T follicular helper cell (primary cell): Measurements from ENCODE around the gene WDR27.
"Not testable (repeated sequence)": the region's sequence is repeated elsewhere in the genome, so short reads cannot be mapped to it uniquely, and the experiment has no call there.

ENCODE experiments used
- DNase-seq: peaks from one replicate; pipeline ENCODE4 v3.0.0-alpha.2; 2020; ENCODE audit warnings: low read depth

WDR27 gene

DNA sequence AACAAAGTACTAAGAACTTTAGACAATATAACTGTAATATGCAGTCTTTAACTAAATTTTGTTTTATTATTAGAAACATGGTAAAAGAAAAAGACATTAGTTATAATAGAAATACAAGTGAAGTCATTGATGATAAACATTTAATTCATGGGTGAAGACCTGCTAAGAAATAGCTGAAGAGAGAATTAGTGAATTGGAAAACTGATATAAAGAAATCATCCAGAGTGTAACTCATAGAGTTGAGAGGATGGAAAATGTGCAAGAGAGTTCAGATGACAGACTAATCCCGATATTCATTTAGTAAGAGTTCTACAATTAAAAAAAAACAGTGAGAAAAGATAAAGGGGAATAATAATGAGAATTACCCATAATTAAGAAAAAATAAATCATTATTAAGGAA is 227.5 kb downstream of the WDR27 start:
- DNase-seq, result no peak

DNA sequence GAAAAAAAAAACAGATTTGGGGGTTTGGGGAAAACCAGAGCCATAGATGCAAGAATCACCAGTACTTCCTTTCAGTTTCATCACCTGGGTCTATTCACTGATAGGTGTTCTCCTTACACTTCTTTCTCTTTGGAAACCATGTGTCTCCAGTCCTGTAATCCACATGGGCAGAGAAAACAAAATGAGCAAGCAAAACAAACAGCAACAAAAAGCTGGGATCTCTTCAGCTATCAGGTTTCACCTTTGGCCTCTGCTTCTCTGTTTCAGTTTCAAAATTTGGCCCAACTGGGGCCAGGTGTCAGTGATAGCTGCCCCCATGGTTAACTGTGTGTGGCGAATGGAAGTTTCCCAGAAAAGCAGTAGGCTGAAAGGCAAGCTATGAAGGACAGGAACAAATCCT is 228.2 kb downstream of the WDR27 start:
- no peak for DNase-seq

DNA sequence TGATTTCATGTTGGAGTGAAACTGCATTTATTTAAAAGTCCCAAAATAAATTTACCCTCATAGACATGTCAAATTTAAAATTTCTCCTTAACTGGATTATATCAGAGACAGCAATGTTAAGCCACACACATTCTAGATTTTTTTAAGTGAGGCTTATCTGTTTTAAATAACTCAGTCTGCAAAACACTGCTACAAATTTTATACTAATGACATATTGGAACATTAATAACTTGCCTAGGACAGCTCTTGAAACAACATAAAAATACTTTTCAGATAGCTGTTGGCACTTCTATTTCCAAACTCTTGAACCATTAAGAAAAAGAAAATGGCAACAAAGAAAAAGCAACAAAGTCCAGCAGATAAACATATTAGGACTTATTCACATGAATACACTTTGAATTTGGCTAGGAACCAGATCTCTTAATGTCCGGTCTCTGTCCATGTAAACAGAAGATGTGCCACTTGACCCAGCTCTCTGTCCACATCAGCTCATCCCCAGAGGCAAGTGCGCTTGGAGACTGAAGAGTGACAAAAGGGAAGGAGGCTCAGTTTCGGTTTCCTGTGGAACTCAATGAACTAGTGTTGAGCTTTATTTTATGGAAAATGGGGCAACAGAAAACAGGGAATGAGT is 228.9 kb downstream of the WDR27 start:
- no peak for DNase-seq

DNA sequence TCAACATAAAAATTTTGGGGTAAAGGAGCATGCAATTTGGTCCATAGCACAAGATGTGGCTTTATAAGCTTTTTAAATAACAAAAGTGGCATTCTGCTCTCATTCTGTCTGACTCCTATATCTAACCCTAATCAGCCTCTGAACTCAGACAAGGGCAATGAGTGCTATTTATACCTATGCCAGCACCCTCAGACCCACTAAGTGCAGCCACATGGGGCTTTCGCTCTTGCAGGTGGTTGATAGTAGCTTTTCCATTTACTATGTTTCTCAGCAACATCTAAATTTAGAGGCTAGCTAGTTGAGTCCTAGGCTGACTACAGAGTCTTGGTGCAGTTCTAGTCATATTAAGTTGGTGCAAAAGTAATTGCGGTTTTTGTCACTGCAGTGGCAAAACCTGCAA is 231.0 kb downstream of the WDR27 start:
- no peak for DNase-seq

DNA sequence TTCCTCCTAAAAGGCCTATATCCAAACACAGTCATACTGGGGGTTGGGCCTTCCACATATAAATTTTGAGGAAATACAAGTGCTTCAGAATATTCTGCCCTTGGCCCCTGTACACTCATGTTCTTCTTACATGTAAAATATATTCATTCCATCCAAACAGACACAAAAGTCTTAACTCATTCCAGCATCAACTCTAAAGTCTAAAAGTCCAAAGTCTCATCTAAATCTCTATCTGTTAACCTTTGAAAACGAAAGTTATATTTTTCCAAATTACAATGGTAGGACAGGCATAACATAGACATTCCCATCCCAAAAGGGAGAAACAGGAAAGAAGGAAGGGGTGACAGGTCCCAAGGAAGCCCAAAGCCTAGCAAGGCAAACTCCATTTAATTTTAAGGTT is 232.8 kb downstream of the WDR27 start:
- no peak for DNase-seq

DNA sequence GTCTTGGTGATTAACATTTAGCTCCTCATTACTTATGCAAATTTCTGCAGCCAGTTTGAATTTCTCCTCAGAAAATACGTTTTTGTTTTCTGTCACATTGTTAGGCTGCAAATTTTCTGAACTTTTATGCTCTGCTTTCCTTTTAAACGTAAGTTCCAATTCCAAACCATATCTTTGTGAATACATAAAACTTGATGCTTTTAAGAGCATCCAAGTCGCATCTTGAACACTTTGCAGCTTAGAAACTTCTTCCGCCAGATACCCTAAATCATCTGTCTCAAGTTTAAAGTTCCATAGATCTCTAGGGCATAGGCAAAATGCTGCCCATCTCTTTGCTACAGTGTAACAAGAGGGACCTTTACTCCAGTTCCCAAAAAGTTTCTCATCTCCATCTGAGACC is 234.1 kb downstream of the WDR27 start:
- not testable (repeated sequence) for DNase-seq

DNA sequence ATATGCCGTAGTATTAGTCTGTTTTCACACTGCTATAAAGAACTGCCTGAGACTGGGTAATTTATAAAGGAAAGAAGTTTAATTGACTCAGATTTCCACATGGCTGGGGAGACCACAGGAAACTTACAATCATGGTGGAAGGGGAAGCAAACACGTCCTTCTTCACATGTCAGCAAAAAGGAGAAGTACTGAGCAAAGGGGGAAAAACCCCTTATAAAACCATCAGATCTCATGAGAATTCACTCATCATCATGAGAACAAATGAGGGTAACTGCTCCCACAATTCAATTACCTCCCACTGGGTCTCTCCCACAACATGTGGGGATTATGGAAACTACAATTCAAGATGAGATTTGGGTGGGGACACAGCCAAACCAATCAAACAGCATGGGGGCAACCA is 235.6 kb downstream of the WDR27 start:
- DNase-seq, result not testable (repeated sequence)

DNA sequence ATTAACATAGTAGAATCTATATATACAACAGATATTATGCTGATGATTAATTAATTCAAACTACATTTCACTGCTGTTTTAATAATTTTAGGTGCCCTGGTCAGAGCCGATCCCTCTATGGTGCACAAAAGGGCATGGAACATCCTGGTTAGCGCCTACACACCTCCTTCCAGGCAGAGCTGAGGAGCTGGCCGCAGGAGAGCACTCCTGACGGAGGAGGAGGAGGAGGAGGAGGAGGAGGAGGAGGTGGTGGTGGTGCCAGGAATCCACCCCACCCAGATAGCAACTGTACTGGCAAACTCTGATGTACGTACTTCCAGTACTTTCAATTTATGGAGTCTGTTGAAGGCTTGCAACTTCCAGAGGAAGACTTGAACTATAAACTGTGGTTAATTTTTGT is 244.1 kb downstream of the WDR27 start:
- DNase-seq, result no peak

DNA sequence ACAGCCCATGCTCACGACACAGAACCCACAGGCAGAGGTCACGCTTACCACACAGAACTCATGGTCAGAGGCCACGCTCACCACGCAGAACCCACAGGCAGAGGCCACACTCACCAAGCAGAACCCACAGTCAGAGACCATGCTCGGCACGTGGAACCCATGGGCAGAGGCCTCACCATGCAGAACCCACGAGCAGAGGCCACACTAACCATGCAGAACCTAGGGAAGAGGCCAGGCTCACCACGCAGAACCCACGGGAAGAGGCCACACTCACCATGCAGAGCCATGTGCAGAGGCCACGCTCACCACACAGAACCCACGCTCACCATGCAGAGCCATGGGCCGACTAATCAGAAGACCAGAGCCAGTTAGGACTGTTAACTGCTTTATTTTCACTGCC is 245.0 kb downstream of the WDR27 start:
- no peak for DNase-seq

DNA sequence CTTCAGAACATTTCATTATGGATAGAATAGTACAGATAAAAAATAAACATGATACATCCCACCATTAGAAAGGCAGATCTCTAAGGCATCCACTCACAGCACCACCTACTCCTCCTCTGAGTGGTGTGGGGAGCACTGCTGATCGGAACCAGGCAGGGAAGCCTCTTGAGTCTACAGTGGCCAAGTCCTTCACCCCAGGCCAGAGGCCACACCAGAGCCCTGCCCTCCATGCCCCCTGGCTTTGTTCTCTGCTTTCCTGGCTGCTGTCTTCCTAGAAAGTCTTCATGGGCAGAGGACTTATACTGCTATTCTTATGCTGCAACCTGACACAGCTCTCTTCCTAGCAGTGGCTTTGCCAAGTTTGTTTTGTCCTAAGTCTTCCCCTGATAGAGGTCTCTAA is 246.4 kb downstream of the WDR27 start:
- DNase-seq, result no peak

DNA sequence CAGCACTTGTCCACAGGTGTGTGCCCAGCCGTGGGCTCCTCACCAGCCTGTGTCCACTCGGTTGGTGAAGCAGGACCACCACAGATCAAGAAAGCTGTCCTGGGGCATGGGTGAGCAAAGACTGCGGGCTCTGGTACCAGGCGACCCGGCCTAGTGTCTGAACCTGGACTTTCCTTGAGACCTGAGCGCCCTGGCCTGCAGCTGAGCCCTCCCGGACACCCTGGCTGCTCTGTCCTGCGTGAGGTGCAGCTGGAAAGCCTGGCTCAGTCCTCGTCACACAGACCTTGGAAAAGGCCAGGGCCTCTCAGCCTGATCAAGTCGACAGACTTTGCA is 247.0 kb downstream of the WDR27 start:
- DNase-seq, result no peak

DNA sequence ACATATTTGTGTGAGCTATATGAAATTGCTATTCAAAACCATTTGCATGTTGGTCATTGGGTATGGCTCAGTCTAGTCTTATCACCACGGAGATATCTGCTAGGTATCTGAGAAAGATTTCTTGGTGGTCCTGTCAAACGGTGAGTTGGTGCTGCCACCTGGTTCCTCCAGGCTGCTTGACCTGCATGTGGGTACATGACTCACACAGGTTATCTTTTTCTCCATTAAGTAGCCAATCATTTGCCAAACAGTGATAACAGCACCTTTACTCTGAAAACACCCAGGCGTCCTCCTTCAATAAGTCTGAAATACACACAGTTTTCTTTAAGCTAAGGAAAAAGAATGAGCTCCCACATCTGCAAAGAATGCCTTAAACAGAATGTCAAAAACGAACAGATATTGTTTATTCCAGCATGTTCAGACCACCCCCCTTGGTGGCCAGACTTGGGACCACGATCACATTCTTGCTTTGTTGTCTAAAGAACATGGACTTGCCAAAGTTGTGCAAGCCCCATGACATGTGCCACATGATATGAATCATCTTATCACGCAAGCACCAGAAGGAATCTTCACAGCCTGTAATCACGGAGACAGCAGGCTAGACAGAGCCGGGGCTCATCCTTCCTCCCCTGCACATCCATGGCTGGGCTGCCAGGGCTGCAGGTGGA is 247.5 kb downstream of the WDR27 start:
- DNase-seq, result no peak

DNA sequence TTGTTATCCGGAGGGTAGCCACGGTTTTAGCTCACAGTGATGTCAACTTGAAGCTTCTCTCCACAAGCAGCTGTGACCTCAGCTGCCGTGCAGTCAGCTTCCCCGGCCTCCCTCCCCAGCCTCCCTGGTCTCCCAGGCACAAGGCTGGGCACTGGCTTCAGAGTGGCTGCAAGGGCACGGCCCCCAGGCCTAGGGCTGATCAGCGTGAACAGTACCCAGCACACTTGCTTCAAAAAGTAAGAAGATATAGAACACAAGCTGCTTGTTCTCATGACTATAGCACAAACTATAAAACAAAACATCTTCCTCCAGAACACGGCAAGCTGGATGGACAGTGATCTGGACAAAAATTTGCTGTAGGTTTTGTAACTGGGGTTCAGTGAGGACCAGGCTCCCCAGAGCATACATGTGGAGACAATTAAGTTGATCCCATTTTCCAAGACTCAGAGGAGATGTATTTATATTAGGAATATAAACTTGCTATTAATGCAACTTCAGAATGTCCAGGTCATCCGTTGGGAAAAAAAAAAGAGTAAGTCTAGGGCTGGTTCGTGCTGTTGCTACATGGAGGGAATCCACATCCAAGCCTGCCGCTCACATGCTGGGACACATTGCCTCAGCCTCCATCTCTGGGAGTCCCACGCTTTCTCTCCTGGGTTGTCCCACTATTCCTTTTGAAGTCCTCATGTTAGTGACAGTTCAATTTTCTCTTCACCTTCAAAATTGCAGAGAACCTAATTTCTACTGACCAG is 248.8 kb downstream of the WDR27 start:
- no peak for DNase-seq

DNA sequence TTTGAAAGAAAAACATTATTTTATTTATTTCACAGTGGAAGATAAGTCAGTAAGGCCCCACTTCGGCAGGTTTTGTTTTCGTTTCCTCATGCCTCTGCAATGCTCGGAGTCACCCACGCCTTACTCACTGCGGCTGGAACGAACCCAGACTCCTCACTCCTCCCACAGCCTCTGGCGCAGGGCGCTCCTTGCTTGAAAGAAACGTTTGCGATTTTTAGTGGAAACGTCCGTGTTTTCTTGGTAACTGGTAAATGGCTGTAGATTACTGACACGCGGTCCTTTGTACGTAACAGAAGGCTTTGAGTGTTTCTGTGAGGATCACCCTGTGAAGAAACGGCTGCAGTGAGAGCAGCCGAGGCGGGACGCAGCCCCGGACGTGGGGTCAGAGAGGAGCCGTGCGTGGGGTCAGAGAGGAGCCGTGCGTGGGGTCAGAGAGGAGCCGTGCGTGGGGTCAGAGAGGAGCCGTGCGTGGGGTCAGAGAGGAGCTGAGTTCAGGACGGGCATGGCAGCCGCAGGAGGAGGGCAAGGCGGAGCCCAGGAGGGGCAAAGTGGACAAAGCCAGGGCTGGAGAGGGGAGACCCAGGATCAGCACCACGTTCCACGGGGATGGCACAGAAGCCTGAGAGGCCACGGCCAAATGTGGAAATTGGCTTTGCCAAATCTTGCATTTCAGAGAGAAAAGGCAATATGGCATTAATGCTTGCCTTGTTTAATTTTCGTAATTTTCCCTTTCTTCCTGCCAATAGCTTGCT is 249.5 kb downstream of the WDR27 start:
- DNase-seq, result no peak

DNA sequence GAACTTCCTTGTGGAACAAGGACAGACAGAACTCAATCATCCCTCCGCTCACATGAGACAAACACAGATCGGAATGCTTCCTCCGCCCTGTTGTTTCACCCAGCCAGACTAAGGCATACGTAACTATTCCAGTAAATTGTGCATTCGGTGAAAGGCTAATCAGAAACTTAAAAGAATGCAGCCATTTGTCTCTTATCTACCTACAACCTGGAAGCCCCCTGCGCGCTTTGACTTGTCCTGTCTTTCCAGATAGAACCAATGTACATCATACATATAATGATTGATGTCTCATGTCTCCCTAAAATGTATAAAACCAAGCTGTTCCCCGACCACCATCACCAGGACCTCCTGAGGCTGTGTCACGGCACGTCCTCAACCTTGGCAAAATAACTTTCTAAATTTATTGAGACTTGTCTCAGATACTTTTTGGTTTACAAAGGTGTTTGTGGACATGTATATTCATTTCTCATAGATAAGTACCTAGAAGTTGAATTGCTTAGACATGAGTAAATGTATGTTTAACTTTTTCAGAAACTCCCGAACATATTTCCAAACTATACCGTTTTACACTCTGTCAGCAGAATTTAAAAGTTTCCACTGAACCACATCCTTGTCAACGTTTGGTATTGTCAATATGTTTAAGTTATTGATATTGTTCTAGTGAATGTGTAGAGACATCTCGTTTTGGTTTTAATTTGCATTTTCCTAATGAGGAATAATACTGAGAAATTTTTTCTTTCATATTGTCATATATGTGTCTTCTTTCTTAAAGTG is 250.6 kb downstream of the WDR27 start:
- DNase-seq, result no peak

DNA sequence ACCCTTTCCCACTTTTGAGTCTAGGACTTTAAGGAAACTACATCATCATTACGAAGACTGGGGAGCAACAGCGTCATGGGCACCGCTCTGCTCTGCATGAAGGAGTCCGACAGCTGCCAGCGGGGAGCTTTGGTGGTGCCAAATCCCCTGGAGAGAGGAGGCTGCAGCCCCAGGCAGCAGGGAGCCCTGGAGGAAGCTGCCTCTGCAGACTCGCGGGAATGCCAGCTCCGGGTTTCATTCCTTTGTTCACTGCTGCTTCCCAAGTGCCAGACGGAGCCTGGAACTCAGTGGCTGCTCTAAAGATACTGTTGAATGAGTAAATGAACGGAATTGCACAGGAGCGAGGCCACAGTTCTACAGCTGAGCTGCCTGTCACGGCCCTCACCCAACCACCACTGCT is 251.7 kb downstream of the WDR27 start:
- DNase-seq, result no peak

DNA sequence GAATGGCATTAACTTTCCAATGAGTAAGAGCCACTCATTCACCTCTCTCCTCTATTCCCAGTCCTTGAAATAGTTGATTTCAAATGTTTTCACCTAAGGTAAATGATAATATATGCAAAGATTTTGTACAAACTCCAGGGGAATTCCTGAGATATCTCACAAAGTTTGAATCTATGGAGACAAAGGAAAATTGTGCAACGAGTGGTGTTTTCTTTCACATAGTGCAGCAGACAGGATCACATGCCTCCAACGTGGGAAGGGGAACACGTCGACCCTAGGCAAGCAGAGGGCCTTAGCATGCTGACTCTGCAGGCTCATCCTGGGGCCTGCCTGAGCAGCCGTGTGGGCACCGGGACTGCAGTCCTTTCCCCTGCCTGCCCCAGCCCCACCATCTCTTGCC is 252.6 kb downstream of the WDR27 start:
- DNase-seq, result no peak

DNA sequence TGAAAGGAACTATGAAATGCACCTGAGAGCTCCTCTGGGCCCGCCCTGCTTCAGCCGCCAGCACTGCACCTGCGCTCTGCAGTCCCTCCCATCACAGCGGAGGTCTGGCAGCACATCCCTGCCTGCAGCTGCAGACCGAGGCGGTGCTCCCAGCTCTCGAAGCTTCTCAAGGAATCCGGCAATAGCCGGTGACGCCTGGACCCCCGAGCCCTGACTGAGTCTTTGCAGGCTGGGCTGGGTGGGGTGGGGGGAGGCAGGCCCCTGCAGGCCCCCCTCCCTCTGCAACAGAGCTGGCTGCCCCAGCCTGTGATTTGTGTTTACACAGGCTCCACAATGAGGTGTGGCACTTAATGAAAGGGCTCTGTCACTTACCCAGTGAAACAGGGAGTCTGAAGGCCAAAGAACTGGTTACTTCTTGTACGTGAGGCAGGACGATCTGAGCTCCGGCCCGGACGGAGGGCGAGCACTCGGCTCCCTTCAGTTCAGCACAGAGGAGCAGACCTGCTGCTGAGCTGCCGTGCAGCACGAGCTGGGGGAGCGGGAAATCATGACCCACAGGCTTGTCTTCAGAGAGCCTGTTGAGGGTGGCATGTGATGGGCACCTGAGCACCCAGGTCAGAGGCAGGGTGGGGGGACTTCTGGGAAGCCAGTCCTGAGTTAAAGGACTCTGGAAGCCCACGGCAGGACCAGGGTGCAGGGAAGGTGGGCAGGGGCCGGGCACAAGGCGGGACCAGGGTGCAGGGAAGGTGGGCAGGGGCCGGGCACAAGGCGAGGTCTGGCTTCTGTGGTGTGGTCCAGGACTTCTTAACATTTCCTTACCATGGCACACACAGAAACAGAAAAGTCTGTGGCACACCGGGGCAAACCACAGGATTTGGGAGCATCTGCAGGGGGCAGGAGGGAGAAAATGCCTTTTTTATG is 255.9 kb downstream of the WDR27 start:
- DNase-seq, result no peak

DNA sequence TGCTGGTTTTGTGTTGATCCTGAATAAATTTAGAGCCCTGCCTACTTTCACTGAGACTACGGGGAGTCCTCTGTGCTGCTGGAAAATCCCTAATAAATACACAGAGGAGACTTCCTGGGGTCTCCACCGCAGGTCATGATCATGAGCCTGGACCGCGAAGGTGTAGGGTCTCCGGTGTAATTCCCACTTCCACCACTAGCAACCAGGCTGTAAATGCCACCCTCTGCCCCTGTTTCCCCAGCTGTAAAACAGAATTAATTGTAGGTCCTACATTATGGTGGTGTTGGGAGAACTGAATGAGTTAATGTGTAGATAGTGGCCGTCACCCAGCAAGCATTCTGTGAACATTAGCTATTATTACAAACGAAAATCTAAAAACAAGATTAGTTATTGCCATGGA is 256.6 kb downstream of the WDR27 start:
- no peak for DNase-seq

DNA sequence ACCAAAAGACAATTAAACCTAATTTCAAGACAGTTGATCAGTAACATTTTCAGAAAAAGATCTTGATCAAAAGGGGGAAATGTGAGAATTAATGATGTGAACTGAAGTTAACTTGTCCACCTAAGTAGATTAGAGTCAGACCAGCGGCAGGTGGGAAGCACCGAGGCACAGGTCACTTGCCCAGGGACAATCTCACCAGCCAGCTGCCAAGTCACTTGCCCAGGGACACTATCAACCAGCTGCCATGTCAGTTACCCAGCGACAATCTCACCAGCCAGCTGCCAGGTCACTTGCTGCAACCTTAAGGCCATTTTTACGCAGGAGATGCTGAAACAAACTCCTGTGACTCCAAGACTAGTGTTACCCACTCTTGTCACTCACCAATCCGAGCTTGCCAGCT is 260.5 kb downstream of the WDR27 start:
- DNase-seq, result no peak

DNA sequence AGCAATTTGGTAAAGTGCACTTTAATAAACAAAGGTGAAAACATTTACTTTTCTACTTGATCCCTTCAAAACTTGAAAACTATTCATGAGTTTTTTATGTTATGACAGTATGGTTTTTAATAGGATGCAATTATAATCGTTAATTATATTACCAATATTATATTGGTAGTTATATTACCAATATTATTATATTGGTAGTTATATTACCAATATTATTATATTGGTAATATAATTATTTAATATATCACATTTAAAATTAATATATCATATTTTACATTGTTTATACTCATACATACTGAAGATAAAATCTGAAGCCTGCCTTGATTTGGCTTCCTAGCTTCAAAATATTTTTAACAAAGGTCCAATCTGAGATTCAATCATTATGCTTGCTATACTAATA is 262.1 kb downstream of the WDR27 start:
- no peak for DNase-seq
